LNCaP clone FGC (cell line): Measurements from ENCODE around the gene SELENOS.

Source experiments
- DNase-seq: peaks from one replicate; pipeline ENCODE4 v3.0.0-alpha.2; 2011; ENCODE audit warnings: low read depth
- H3K4me3 ChIP-seq: 2 replicates; pipeline ENCODE4 v1.5.1; 2011; ENCODE audit warnings: mild to moderate bottlenecking, low read depth, low read length, control low read depth
- TF ChIP-seq, protein P1 (sequence below): IDR thresholded peaks from 2 replicates; pipeline ENCODE4 v1.5.1; 2012; ENCODE audit warnings: mild to moderate bottlenecking; ENCODE audit not compliant: control insufficient read depth, insufficient read depth; ENCODE audit errors: extremely low read depth

The SELENOS gene

DNA sequence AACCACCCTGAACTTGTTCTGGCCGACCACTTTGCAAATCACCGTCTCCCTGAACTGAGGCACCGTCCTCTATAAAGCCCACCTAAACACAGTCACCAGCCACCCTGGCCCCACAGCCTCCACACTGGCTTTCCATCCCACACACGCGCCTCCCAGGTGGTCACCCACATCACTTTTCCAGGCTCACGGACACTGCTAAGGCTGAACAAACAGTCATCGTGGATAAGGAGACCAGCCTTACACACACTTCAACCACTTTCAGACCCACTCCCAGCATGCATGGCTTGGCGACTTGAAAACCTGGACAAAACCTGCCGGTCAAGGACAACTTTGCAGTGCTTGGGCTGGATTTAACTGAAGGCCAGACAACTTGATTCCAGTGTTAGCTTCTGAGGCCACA lies 33.9 kb downstream of the SELENOS start:
- TF ChIP-seq, protein P1, sequence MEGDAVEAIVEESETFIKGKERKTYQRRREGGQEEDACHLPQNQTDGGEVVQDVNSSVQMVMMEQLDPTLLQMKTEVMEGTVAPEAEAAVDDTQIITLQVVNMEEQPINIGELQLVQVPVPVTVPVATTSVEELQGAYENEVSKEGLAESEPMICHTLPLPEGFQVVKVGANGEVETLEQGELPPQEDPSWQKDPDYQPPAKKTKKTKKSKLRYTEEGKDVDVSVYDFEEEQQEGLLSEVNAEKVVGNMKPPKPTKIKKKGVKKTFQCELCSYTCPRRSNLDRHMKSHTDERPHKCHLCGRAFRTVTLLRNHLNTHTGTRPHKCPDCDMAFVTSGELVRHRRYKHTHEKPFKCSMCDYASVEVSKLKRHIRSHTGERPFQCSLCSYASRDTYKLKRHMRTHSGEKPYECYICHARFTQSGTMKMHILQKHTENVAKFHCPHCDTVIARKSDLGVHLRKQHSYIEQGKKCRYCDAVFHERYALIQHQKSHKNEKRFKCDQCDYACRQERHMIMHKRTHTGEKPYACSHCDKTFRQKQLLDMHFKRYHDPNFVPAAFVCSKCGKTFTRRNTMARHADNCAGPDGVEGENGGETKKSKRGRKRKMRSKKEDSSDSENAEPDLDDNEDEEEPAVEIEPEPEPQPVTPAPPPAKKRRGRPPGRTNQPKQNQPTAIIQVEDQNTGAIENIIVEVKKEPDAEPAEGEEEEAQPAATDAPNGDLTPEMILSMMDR = no peak
- H3K4me3 ChIP-seq = no peak overlapping the region
- no peak for DNase-seq

DNA sequence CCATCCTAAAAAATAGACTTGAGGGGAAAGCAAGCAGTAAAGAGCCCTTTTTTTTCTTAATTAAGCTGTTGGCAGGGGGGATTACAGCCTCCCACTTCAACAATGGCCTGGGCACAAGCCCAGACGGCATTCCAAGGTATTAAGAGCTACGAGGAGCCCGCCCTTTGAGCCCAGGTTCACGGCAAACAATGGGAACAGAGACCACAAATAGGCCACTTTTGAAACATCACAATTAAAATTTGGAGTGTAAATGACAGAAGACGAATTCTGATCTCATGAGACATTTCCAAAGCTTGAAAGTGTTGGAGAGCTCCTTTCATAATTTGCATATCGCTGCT lies 34.3 kb downstream of the SELENOS start:
- TF ChIP-seq, protein P1 = no peak
- no peak overlapping the region for H3K4me3 ChIP-seq
- no peak for DNase-seq

DNA sequence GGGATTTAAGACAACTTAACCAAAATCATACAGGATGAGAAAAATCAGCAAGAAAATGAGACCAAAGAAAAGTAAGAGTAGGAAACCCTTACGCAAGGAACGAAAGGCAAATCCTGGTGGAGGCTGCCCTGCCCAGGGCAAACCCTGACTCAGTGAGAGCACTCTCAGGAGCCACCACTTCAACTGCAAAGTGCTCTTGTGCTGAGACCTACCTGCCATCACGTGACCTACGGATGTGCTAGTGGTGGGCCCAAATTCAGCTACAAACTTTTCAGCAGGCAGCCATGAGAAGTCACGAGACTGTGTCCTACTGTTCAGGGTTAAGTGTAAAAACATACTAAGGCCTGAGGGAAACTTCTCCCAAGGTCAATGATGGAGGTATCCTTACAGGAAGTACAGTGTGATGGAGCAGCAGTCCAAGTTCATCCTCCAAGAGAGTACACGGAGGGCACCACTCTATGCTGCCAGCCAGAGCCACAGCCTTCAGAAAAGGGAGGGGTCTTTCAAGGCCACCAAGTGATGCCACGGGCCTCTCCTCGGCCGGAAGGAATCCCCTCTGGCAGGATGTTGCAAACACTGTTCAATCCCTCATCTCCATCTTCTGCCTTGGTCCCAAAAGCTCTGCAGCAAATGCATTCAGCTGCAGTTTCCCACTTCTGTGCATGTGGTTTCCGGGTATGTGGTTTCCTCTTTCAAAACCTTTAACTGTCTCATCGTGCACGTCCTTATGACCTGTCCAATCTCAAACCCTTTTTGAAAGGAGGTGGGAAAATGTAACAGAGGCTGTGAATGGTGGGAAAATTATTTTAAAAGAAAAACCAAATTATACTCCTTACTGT lies 34.9 kb downstream of the SELENOS start:
- DNase-seq = no peak
- H3K4me3 ChIP-seq = no peak overlapping the region
- TF ChIP-seq, protein P1 = no peak

DNA sequence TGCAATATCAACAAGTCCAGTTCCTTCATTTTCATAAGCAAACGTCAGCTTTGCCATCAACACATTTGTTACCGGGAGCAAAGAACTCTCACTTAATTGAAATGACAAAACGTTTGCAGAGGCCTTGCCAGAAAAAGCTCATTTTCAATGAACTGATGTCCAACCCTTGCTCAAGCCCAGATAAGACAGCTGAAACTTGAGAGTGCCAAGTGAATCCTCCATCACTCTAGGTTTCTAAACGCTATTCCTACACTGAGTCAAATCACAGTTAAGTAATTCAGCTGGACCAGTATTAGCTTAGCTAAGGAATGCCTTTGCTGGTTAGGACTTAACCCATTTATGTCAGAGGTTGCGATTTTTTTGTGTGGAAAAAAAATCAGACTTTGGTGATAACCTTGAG lies 36.9 kb downstream of the SELENOS start:
- no peak for DNase-seq
- no peak overlapping the region for H3K4me3 ChIP-seq
- TF ChIP-seq, protein P1 = no peak

DNA sequence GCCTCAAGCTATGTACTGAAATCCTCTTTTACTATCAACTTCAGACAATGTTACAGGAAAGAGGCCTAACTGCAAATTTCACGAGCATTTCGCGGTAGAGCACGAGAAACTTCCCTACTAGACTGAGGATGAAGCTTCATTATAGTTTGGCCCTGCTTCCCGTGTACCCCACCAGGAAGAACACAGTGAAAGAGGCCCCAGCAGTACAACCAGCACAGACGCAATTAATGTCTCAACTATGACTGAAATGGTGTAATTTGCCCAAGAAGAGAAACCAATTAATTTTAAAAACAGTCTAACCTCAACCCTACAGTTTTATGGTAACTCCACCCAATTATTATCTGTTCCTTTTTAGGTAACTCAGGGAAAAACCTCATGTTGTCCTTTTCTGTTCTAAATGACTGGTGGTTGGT lies 37.6 kb downstream of the SELENOS start:
- H3K4me3 ChIP-seq = no peak overlapping the region
- DNase-seq = no peak
- TF ChIP-seq, protein P1 = no peak

DNA sequence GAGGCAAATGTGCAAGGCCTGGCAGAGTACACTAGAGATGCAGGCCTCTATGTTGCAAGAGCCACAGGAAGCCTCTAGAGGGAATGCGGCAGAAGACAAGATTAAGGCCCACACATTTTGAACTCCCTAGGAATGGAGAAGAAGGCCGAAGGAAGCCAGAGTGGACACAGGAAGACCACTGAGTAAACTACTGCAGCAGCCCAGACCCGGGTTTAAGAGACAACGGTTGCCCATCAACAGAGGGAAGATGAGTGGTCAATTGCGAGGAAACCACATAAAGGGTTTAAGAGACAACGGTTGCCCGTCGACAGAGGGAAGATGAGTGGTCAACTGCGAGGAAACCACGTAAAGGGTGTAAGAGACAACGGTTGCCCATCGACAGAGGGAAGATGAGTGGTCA lies 40.0 kb downstream of the SELENOS start:
- no peak for DNase-seq

More for the DNA sequence above, 40.0 kb downstream of the SELENOS start:
- no peak overlapping the region for H3K4me3 ChIP-seq
- TF ChIP-seq, protein P1 = no peak
